HepG2 (cell line): ENCODE results near the gene FBP1. TPM values are rescaled to one million over a fixed set of nuclear protein-coding genes. Genes with fewer than 3 reads are reported as not detected.
A peak's percentile ranks its signal among the peaks of the same experiment; 100 is the strongest.

Source experiments
- ATF2 ChIP-seq: sonication (generic); formaldehyde crosslinking; IDR thresholded peaks from 2 replicates; pipeline ENCODE4 v1.4.0; 2020; ENCODE audit warnings: missing genetic modification reagents
- CCDC6 ChIP-seq: sonication (generic); formaldehyde crosslinking; IDR thresholded peaks from 2 replicates; pipeline ENCODE4 v1.8.1; 2022; ENCODE audit warnings: mild to moderate bottlenecking, missing genetic modification reagents, moderate library complexity
- CREM ChIP-seq, 2 experiments: sonication (generic) in 1 of 2; formaldehyde crosslinking in 1 of 2; IDR thresholded peaks; 2 replicates each; pipeline versions ENCODE4 v1.4.0 to v1.6.1; 2016 to 2020; ENCODE audit warnings: antibody characterized with exemption in 1 of 2, mild to moderate bottlenecking in 1 of 2, missing genetic modification reagents in 1 of 2
- ETV5 ChIP-seq: IDR thresholded peaks from 2 replicates; pipeline ENCODE4 v1.6.1; 2018; ENCODE audit warnings: missing biosample characterization, missing genetic modification reagents, inconsistent platforms, borderline replicate concordance
- FOXC1 ChIP-seq: sonication (generic); formaldehyde crosslinking; IDR thresholded peaks from 2 replicates; pipeline ENCODE4 v1.8.0; 2022; ENCODE audit warnings: mild to moderate bottlenecking, missing genetic modification reagents, borderline replicate concordance
- GTF2F1 ChIP-seq: fragments of 150-350 bp; IDR thresholded peaks from 2 replicates; pipeline ENCODE4 v1.6.1; 2014; ENCODE audit warnings: low read length
- RFXAP ChIP-seq: sonication (generic); formaldehyde crosslinking; IDR thresholded peaks from 2 replicates; pipeline ENCODE4 v1.4.0; 2020; ENCODE audit warnings: missing genetic modification reagents, borderline replicate concordance
- TAF15 ChIP-seq: fragments of 200-400 bp; formaldehyde crosslinking; IDR thresholded peaks from one replicate; pipeline ENCODE4 v1.6.1; 2018; ENCODE audit warnings: mild to moderate bottlenecking, low read depth, low read length; ENCODE audit not compliant: poor library complexity, severe bottlenecking
- ZBTB33 ChIP-seq: sonication (generic); formaldehyde crosslinking; IDR thresholded peaks from 2 replicates; pipeline ENCODE4 v1.4.0; 2020; ENCODE audit warnings: missing genetic modification reagents
- ZFP41 ChIP-seq: sonication (generic); formaldehyde crosslinking; IDR thresholded peaks from 2 replicates; pipeline ENCODE4 v1.4.0; 2020; ENCODE audit warnings: mild to moderate bottlenecking, missing genetic modification reagents, borderline replicate concordance
- ZNF224 ChIP-seq: sonication (generic); formaldehyde crosslinking; IDR thresholded peaks from 2 replicates; pipeline ENCODE4 v1.5.0; 2020; ENCODE audit warnings: mild to moderate bottlenecking, missing genetic modification reagents
- ZNF232 ChIP-seq: sonication (generic); formaldehyde crosslinking; IDR thresholded peaks from 2 replicates; pipeline ENCODE4 v1.4.0; 2020; ENCODE audit warnings: missing genetic modification reagents, borderline replicate concordance
- ZNF558 ChIP-seq: sonication (generic); formaldehyde crosslinking; IDR thresholded peaks from 2 replicates; pipeline ENCODE4 v1.9.0; 2022; ENCODE audit warnings: mild to moderate bottlenecking, missing genetic modification reagents, borderline replicate concordance
- ZNF670 ChIP-seq: sonication (generic); formaldehyde crosslinking; IDR thresholded peaks from 2 replicates; pipeline ENCODE4 v1.8.0; 2022; ENCODE audit warnings: mild to moderate bottlenecking, missing genetic modification reagents, borderline replicate concordance
- ZNF776 ChIP-seq: sonication (generic); formaldehyde crosslinking; IDR thresholded peaks from 2 replicates; pipeline ENCODE4 v1.4.0; 2020; ENCODE audit warnings: mild to moderate bottlenecking, missing genetic modification reagents
- polyA plus RNA-seq, 8 experiments: library from polyadenylated mRNA; depleted of rRNA in 3 of 8; stranded (reverse) in 7 of 8; unstranded in 1 of 8; fragments of >200 nt; fragmentation: Illumina TruSeq in 4 of 8; extraction: Trizol in 4 of 8; gene quantifications; 2 replicates each; pipeline versions ENCODE4 v1.2.1 to v1.2.3, GENCODE V29; 2011 to 2016; ENCODE audit warnings: low read depth in 4 of 8, missing spikeins in 1 of 8, mixed read lengths in 1 of 8; ENCODE audit not compliant: insufficient read depth in 1 of 8
- total RNA-seq, 5 experiments: library from RNA; depleted of rRNA; stranded (reverse); fragments of >200 nt; fragmentation: Illumina TruSeq; extraction: Trizol; gene quantifications; 2 replicates each; pipeline ENCODE4 v1.2.3, GENCODE V29; 2016; ENCODE audit warnings: low read depth in 1 of 5

FBP1 gene
- total and polyA plus RNA-seq, 2 of the 13 experiments (the other 11 are each of a cell fraction or from before 2014, with no cell fraction given), result 0.29 to 0.53 TPM

- 0 out of 2 replicates have a peak, but pooled peaks have one; percentile 31 for TF ChIP-seq RFXAP (CRISPR knock-in tag)
- TF ChIP-seq ZFP41, result no peak
- TF ChIP-seq TAF15, result no peak
- peak; percentile 63; the same call in 1 of the 2 replicates for TF ChIP-seq ATF2 (CRISPR knock-in tag)
- TF ChIP-seq ETV5, result peak; percentile 8; the same call in 1 of the 2 replicates
- TF ChIP-seq CREM (IDR thresholded peaks at IDR 0.05), result peak; percentile 71
- no peak for TF ChIP-seq CREM (CRISPR knock-in tag; IDR thresholded peaks at IDR 0.05)
- TF ChIP-seq GTF2F1, result no peak
- TF ChIP-seq ZNF232 (CRISPR knock-in tag), result no peak
- TF ChIP-seq ZNF670, result peak; percentile 9; the same call in 1 of the 2 replicates
- no peak for TF ChIP-seq ZNF224
- TF ChIP-seq ZNF776 (CRISPR knock-in tag), result no peak
- TF ChIP-seq FOXC1 (CRISPR knock-in tag), result 0 out of 2 replicates have a peak, but pooled peaks have one; percentile 47
- peak; percentile 97 for TF ChIP-seq ZBTB33 (CRISPR knock-in tag)
- TF ChIP-seq ZNF558, result no peak; the same call in 1 of the 2 replicates
- TF ChIP-seq CCDC6 (CRISPR knock-in tag), result no peak
Measured at GRCh38 chr9:94554439-94555331, 84.6 kb downstream of the FBP1 start, which contains the start of gene PCAT7 (continued).
